Activated T-cell treated with anti-CD3 and anti-CD28 coated beads for 1 hour (primary cell): ENCODE results near the gene C1orf210.

ENCODE experiments used
- DNase-seq: peaks from one replicate; pipeline ENCODE4 v3.0.0-alpha.2; 2020; ENCODE audit warnings: low read depth

C1orf210 gene

GRCh38 chr1:43312212-43312623 is 26.8 kb upstream of the C1orf210 start:
- no peak for DNase-seq

GRCh38 chr1:43311521-43311920 is 26.1 kb upstream of the C1orf210 start:
- no peak for DNase-seq

- DNase-seq, result no peak
Measured at GRCh38 chr1:43309405-43310025, 24.1 kb upstream of the C1orf210 start.

DNA sequence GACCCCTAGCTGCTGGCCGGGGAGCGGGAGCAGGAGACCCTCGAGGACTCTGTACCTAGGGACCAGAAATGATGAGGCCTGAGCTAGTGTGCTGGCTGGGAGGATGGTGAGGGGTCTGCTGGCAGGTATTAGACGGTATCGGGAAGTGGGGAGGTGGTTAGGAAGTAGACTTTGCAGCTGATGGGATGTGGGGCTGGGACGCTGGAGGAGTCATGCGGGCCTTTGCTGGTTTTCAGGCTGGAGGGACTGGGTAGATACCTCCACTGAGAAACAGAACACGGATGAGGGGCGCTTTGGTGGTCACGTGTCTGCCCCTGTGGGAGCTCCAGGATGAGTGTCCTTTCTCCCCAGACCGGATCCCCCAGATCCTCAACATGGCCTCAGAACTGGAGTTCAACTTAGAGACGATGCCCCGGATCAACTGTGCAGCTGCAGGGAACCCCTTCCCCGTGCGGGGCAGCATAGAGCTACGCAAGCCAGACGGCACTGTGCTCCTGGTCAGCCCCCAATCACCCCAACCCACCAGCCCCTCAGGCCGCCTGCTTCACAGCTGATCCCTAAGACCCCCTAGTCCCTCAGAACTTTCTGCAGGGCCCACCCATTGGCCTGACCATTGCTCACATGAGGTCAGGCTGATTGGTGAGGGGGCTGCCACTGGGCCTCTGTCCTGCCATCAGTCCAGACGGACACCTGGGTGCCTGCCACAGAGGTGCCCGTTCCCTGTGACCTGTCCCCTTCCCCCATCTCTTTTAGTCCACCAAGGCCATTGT is 23.4 kb upstream of the C1orf210 start:
- DNase-seq, result no peak

DNA sequence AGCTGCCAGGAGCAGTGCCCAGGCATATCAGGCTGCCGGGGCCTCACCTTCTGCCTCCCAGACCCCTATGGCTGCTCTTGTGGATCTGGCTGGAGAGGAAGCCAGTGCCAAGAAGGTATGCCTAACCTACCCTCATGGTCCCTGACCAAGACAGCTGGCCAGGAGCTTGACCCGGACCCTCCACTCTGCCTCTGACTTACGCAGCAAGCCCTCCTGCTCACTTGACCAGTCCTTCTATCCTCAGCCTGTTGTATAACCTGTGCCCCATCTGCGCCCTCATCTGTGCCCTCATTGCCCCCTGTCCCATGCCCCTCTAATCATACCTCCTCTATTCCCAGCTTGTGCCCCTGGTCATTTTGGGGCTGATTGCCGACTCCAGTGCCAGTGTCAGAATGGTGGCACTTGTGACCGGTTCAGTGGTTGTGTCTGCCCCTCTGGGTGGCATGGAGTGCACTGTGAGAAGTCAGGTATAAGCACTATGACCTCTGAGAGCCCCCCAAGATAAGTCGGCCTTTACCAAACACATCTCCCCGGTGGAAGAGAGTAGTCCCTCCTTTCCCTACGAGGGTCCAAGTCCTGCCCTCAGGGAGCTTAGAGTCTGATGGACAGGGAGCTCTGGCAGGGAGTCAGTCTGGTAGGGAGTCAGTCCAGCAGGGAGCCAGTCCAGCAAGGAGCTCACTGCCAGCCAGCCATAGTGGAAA is 22.2 kb upstream of the C1orf210 start:
- no peak for DNase-seq

GRCh38 chr1:43306688-43307457 is 21.5 kb upstream of the C1orf210 start:
- DNase-seq, result no peak

GRCh38 chr1:43305926-43306687 is 20.7 kb upstream of the C1orf210 start:
- no peak for DNase-seq

GRCh38 chr1:43305461-43305860 is 20.1 kb upstream of the C1orf210 start:
- DNase-seq, result no peak

GRCh38 chr1:43304771-43305300 is 19.5 kb upstream of the C1orf210 start:
- no peak for DNase-seq

DNA sequence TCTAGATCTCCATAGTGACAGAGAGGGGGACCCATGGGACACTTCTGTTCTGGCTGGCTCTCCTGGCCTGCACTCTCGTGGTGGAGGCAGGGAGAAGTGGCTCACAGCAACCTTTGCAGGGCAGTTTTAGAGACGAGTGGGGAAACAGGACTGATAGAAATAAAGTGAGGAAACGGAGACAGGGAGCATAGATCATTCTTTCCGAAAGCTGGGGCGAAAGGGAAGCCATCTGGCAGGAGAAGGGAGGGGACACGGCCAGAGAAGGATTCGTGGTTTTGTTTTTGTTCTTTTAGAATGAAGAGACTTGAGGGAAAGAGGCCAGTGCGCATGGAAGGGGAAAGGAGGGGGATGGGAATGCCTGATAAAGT is 18.9 kb upstream of the C1orf210 start:
- DNase-seq, result no peak

GRCh38 chr1:43303471-43304313 is 18.3 kb upstream of the C1orf210 start:
- DNase-seq, result no peak

- no peak for DNase-seq
Measured at GRCh38 chr1:43302721-43303470, 17.5 kb upstream of the C1orf210 start.

DNA sequence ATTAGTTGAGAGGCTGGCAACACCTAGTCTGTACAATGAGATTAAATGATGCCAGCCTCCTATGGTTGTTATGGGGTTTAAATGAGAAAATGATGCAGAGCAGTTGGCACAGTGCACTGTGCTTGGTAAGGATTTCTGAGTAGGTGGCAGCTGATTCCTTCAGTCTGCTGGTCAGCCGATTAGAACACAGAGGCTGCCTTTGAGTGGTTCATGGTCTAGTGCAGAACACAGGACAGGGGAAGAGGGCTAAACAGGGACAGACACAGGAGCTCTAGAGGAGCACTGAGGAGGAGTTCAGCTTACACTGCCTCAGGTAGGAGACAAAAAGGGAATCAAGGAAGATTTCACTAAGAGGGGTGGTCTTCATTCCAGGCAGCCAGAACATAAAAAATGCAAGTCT is 16.8 kb upstream of the C1orf210 start:
- no peak for DNase-seq

DNA sequence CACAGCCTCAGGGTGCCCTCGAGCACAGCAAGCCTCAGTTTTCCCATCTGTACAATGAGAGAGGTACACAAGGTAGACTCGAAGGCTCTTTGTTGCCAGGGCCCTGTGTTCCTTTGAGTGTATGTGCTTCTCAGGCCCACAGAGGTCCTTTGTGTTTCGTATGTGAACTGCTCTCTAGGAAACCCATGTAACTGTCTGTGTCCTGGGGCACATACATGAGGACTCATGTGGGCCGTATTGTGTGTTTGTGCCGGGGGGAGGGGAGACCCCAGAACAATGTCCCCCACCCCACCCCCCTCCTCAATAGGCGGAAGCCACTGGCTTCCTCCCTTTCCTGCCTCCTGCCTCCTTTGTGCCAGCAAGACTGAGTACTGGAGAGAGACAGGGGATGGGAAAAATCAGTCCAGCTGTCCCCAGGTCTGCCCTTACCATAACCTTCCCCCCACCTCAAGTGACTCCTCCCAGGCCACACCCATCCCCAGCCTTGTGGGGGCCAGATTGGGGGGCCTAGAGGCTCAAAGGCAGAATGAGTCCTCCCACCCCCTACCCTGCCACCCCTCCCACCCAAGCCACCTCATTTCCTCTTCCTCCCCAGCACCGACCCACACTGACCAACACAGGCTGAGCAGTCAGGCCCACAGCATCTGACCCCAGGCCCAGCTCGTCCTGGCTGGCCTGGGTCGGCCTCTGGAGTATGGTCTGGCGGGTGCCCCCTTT is 15.2 kb upstream of the C1orf210 start, which contains the start of gene TIE1:
TIE1 (plus strand) TSS at position 605 of the 717 bp plus-strand sequence; CDS start at position 695, 90 bp downstream.
- DNase-seq, result no peak

DNA sequence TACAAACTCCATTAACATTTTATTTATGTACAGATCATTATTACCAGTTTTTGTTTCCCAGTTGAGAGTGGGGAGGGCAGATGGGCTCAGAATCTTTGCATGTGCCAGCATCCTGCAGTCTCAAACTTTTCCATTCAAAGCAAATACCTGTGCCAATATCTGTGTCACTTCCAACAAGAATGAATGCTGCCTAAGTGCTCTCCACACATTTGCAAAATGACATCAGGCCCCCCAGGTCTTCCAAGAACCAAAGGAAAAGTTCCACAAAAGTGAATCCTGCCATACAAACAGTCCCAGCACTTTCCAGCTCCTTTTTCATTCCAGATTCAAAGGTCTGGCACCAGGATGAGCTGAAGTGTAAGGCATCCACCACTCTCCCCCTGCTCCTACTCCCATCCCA is 13.7 kb upstream of the C1orf210 start:
- DNase-seq, result no peak

DNA sequence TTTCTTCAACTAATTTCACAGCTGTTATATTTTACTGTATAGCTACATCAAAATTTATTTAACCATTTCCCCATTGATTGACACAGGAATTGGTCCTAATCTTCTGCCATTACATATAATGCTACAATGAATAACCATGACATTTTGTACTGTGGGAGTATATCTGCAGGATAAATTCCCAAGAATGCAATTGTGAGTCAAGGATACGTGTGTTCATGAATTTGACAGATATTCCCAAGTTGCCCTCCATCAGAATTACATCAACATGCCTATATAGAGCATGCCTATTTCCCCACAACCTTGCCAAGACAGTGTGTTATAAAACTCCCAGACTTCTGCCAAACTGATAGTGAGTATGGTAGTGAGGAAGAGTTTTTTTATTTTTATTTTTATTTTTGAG is 12.7 kb upstream of the C1orf210 start:
- DNase-seq, result no peak

DNA sequence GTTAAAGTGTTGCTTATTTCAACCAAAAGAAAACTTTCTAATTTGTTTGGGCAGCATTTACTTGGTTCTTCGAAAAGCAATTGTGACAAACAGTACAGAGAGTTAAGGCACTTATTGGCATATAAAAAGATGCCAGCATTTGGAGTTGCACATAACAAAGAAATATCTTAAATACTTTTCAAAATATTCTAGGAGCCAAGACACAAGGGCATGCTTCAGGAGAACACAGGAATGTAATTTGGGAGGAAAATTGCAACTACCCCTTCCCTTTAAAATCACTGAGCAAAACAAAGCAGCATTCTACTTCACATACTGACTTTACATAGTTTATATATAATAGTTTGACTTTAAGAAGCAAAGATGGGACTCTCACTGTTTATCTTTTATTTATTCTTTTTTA is 10.8 kb upstream of the C1orf210 start:
- DNase-seq, result no peak

DNA sequence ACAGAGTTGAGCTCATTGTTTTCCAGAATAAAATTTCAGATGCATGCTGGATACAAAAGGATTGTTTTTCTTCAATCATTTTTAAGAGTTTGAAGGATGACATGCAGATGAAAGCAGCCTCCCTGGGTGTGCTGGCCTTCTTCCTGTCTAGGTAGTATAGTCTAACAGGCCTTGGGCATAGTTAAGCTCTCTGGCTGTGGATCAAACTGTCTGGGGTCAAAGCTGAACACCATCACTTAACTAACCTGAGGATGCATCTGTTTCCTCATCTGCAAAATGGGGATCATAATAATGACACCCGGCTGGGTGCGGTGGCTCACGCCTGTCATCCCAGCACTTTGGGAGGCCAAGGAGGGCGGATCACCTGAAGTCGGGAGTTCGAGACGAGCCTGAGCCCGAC is 9.4 kb upstream of the C1orf210 start:
- DNase-seq, result no peak
